ENCODE data around the gene FGFR3.

GRCh38 chr4:1803523-1804423 lies 10.7 kb downstream of the FGFR3 start:
- TF ChIP-seq EZH2phosphoT487 (IDR thresholded peaks at IDR 0.05; ENCODE audit: low read depth): no peak
- no peak for TF ChIP-seq CTCF (IDR thresholded peaks at IDR 0.05; ENCODE audit: low read depth, low read length)
